HG02981 (cell line): ENCODE measurements around the gene BLM.
"Not testable (repeated sequence)": the region's sequence is repeated elsewhere in the genome, so short reads cannot be mapped to it uniquely, and the experiment has no call there.

ENCODE experiments used
- ATAC-seq: cut with Tn5 transposase; IDR thresholded peaks from one replicate; pipeline ENCODE4 v1.9.1; 2021; ENCODE audit warnings: mild to moderate bottlenecking, moderate library complexity; ENCODE audit not compliant: unreplicated experiment

The BLM gene

DNA sequence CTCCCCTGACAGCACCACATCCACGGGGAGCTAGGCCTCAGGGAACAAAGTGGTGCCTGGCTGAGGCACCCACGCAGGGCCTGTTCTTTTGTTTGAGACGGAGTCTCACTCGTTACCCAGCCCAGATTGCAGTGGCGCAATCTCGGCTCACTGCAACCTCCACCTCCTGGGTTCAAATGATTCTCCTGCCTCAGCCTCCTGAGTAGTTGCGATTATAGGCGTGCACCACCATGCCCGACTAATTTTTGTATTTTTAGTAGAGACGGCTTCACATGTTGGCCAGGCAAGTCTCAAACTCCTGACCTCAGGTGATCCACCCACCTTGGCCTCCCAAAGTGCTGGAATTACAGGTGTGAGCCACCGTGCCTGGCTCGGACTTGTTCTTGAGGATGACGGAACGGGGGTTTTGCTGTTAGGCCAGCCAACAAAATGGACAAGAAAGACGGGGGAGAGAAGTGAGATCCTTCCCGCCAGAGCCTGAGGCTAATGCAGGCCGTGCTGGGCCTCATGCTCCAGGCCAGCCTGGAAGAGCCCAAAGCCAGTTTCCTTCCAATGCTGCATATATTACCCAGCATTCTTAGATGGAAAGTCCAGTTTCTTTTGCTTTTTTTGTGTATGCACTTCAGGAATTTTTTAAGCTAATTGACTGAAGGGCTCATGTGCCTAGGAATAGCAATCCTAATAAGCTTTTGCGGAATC is 123.2 kb downstream of the BLM start:
- no peak for ATAC-seq

DNA sequence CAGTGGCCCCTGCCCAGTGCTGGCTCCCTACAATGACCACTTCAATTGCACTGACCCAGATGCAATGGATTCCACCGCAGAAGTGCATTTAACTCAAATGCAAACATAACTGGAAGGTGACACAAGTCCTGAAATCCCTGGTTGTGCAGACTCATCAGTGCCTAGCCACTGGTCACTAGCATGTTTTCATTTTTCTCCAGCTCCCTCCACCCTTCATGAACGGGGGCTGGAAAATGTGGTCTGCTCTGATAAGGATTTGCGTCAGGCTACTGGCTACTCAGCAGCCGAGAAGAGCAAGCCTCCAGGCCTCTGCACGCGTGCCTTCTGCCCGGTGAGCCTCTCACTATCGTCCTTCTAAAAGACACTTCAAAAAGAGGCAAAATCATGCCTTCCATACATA is 123.8 kb downstream of the BLM start:
- no peak for ATAC-seq

DNA sequence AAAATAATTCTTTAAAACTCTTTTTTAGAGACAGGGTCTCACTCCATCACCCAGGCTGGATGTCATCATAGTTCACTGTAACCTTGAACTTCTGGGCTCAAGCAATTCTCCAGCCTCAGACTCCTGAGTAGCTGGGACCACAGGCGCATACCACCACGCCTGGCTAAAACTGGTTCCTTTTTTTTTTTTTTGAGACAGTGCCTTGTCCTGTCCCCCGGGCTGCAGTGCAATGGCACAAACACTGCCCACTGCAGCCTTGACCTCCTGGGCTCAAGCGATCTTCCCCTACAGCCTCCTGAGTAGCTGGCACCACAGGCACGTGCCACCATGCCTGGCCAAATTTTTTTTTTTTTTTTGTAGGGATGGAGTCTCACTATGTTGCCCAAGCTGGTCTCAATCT is 127.5 kb downstream of the BLM start:
- ATAC-seq: no peak

GRCh38 chr15:90845201-90845949 is 128.2 kb downstream of the BLM start:
- ATAC-seq: peak; percentile 70

GRCh38 chr15:90849424-90849823 is 132.3 kb downstream of the BLM start:
- not testable (repeated sequence) for ATAC-seq

DNA sequence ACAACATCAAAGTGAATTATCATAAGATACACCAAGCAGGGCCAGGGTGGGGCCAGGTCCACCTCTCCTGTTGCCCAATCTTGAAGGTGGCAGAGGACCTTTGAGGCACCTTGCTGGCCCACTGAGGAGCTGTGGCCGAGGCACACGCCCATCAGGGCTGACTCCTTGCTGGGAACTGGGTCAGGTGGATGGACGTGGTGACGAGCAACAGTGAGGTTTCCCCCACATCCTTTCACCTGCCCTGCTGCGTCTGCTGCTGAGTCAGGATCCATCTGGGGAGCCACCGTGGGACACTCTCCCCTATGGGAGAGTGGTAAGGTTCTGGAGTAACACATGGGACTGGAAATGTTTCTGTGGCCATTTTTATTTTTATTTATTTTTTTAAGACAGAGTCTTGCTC is 134.0 kb downstream of the BLM start:
- no peak for ATAC-seq

DNA sequence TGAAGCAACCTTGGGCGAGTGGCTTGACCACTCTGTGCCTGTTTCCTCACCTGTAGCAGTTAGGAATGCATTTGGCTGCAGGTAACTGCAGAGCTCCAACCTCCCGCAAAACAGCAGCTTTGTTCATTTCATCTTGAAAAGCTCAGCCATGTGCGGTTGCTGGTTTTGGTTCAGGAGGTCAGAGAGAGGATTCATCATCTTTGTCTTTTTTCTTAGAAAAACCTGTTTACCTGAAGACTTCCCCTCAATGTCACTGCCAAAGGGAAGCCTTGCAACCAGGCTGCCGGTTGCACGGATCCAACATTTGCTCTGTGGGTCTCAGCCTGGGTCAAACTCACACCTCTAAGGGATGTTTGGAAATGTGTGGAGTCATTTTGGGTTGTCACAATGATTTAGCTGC is 134.8 kb downstream of the BLM start:
- no peak for ATAC-seq

DNA sequence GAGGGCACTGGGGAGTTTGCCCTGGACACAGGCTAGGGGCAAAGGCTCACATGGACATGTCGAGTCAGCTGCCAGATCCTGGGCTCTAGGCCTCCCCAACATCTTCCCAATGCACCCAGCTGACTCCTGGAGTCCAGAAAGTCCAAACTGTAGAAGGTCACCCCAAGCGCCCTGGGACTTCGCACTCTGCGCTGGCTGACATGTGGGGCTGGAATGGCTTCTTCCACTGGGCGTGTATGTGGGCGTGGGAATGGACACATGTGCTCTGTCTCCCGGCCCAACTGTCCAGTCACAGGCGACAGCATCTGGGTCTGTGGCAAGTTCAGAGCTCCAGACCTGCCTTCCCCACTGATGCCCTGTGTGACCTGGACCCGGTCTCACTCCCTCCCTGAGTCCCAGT is 138.0 kb downstream of the BLM start:
- ATAC-seq: no peak

- no peak for ATAC-seq
These were observed 140.2 kb downstream of the BLM start for GRCh38 chr15:90857337-90857736.

GRCh38 chr15:90857883-90858443 is 140.8 kb downstream of the BLM start:
- ATAC-seq: no peak

GRCh38 chr15:90859234-90860131 is 142.3 kb downstream of the BLM start:
- ATAC-seq: no peak

DNA sequence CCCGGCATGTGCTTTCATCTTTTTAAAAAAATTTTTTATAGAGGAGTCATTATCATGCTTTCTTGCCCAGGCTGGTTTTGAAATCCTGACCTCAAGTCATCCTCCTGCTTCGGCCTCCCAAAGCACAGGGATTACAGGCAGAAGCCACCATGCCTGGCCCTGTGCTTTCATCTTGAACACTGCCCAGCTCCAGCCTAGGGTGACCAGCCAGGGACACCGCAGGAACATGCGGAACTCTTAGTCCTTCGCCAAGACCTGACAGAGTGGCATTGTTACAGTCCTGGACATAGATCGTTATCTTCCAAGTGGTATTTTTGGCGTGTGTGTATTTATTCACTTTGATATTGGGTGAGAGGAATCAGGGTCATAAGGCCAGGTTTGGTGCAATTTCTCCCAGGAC is 143.3 kb downstream of the BLM start:
- no peak for ATAC-seq

DNA sequence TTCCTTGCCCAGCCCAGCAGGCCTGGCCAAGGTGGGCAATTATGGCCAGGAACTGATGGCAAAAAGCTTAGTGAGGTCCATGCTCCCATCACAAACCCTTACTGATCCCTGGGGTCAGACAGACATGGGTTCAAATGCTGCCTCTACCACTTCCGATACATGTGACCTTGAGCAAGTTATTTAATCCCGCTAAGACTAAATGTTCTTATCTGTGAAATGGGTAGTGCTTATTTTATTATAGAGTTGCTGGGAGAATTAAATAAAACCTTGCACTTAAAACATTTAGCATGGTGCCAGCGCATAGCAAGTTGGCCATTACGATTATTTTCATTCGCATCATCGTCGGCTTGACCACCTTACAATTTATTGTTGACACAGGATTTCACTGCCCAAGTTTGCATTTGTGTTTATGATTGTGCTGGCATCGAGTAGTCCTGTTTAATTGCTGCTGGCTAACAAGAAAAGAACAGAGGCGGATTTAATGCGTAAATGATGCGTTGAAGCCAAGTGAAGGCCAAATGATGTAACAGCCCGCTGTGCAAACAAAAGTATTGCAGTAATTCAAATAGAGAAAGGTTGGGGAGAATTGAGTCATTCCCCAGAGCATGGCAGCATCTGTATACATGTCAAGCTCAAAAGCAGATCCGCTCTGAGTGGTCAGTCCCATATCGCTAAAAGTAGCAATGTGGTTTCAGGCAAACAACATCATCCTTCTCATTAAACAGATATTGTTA is 144.0 kb downstream of the BLM start:
- ATAC-seq: no peak

DNA sequence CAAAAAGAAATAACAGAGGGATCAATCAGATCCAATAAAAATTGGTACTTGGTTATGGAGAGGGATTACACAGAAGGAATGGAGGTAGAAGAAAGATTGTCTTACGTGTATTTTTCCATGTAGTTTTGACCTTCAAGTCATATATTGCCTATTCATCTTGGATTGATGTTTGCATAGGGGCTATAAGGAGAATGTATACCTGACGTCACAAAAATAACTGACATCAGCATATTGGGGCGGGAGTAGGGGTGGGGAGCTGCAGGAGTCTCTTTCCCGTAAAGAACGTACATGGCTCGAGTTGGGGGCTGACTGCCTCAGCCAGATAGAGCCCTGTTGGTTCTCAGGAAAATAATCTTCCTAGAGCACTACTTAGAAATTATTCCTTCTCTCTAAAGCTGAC is 145.3 kb downstream of the BLM start:
- no peak for ATAC-seq

GRCh38 chr15:90862964-90863778 is 146.0 kb downstream of the BLM start:
- no peak for ATAC-seq

GRCh38 chr15:90863987-90864386 is 146.8 kb downstream of the BLM start:
- ATAC-seq: no peak

- ATAC-seq: no peak
These were observed 147.4 kb downstream of the BLM start for GRCh38 chr15:90864507-90864906.

DNA sequence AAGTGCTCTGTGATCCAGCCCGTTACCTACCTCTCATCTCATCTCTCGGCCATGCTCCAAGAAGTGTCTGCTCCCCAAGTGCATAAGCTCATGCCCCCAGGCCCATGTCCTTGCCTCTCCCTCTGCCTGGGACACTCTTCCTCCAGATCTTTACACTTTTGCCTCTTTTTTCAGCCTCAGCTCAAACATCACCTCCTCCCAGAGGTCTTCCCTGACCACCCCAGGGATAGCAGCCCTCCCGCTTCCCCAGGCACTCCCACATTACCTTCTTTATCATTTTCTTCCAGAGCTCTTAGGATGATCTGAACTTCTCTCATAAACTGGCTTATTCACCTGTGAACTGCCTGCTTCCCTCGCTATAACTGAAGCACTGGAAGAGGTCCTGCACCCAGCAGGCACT is 148.6 kb downstream of the BLM start:
- ATAC-seq: no peak
